ENCODE results near the gene TTC1. TPM values are rescaled to one million over a fixed set of nuclear protein-coding genes. Genes with fewer than 3 reads are reported as not detected.

TTC1 gene
- total RNA-seq, 1 donor from 2014 or later = 94.2 TPM

DNA sequence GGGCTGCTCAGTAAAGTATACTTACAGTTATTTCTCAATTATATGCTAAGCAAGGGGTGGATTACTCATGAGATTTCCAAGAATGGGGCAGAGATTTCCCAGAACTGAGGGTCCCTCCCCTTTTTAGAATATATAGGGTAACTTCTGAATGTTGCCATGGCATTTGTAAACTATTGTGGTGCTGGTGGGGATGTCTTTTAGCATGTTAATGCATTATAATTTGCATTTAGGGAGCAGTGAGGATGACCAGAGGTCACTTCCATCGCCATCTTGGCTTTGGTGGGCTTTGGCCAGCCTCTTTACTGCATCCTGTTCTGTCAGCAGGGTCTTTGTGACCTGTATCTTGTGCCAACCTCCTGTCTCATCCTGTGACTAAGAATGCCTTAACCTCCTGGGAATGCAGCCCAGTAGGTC, 35.5 kb downstream of the TTC1 start:
- Histone ChIP-seq H3K4me1 (peaks cover 22% of the 10 kb centered on the region), H3K4me3 (no peak overlapping the region), H3K27me3 (ENCODE audit: low read depth) (no peaks in the 10 kb centered on the region), H3K27ac (replicated peaks) (no peak overlapping the region), H3K9me3 (replicated peaks) (no peaks in the 10 kb centered on the region), H3K36me3 (peaks cover 76% of the 10 kb centered on the region)
- intact Hi-C loops (cut with micrococcal nuclease) = no loop called here
- no peak for DNase-seq
- TF ChIP-seq CTCF (IDR thresholded peaks at IDR 0.05; ENCODE audit: borderline replicate concordance) = no peak

- no peak overlapping the region for H3K4me3 ChIP-seq
- H3K36me3 ChIP-seq = peaks cover 79% of the 10 kb centered on the region
- no peak for DNase-seq
- intact Hi-C loops (cut with micrococcal nuclease) = no loop called here
- H3K9me3 ChIP-seq (replicated peaks) = no peaks in the 10 kb centered on the region
- no peak for TF ChIP-seq CTCF (IDR thresholded peaks at IDR 0.05; ENCODE audit: borderline replicate concordance)
- peaks cover 22% of the 10 kb centered on the region for H3K4me1 ChIP-seq
- no peaks in the 10 kb centered on the region for H3K27me3 ChIP-seq (ENCODE audit: low read depth)
- no peak overlapping the region for H3K27ac ChIP-seq (replicated peaks)
These were observed 36.0 kb downstream of the TTC1 start for GRCh38 chr5:160044967-160045366.

GRCh38 chr5:160047423-160047822, 38.5 kb downstream of the TTC1 start:
- no peaks in the 10 kb centered on the region for H3K27me3 ChIP-seq (ENCODE audit: low read depth)
- H3K36me3 ChIP-seq = peaks cover 79% of the 10 kb centered on the region
- no peak overlapping the region for H3K4me3 ChIP-seq
- peaks cover 22% of the 10 kb centered on the region for H3K4me1 ChIP-seq
- no peak for TF ChIP-seq CTCF (IDR thresholded peaks at IDR 0.05; ENCODE audit: borderline replicate concordance)
- H3K9me3 ChIP-seq (replicated peaks) = no peaks in the 10 kb centered on the region
- H3K27ac ChIP-seq (replicated peaks) = peak overlapping the region; percentile 0
- intact Hi-C loops (cut with micrococcal nuclease) = no loop called here
- no peak for DNase-seq

GRCh38 chr5:160048131-160048530, 39.2 kb downstream of the TTC1 start:
- H3K27ac ChIP-seq (replicated peaks) = no peak overlapping the region
- no peaks in the 10 kb centered on the region for H3K27me3 ChIP-seq (ENCODE audit: low read depth)
- TF ChIP-seq CTCF (IDR thresholded peaks at IDR 0.05; ENCODE audit: borderline replicate concordance) = no peak
- H3K4me1 ChIP-seq = peaks cover 22% of the 10 kb centered on the region
- intact Hi-C loops (cut with micrococcal nuclease) = no loop called here
- H3K36me3 ChIP-seq = peaks cover 81% of the 10 kb centered on the region
- no peaks in the 10 kb centered on the region for H3K9me3 ChIP-seq (replicated peaks)
- no peak for DNase-seq
- H3K4me3 ChIP-seq = no peak overlapping the region

GRCh38 chr5:160049099-160049498, 40.2 kb downstream of the TTC1 start:
- H3K9me3 ChIP-seq (replicated peaks) = no peaks in the 10 kb centered on the region
- intact Hi-C loops (cut with micrococcal nuclease) = no loop called here
- DNase-seq = no peak
- peaks cover 22% of the 10 kb centered on the region for H3K4me1 ChIP-seq
- no peak for TF ChIP-seq CTCF (IDR thresholded peaks at IDR 0.05; ENCODE audit: borderline replicate concordance)
- H3K27ac ChIP-seq (replicated peaks) = no peak overlapping the region
- peaks cover 81% of the 10 kb centered on the region for H3K36me3 ChIP-seq
- H3K4me3 ChIP-seq = no peak overlapping the region
- no peaks in the 10 kb centered on the region for H3K27me3 ChIP-seq (ENCODE audit: low read depth)

- TF ChIP-seq CTCF (IDR thresholded peaks at IDR 0.05; ENCODE audit: borderline replicate concordance) = no peak
- no peak overlapping the region for H3K27ac ChIP-seq (replicated peaks)
- H3K4me3 ChIP-seq = no peak overlapping the region
- no peaks in the 10 kb centered on the region for H3K9me3 ChIP-seq (replicated peaks)
- no peaks in the 10 kb centered on the region for H3K4me1 ChIP-seq
- intact Hi-C loops (cut with micrococcal nuclease) = no loop called here
- no peaks in the 10 kb centered on the region for H3K27me3 ChIP-seq (ENCODE audit: low read depth)
- peaks cover 94% of the 10 kb centered on the region for H3K36me3 ChIP-seq
- no peak for DNase-seq
These were observed 45.1 kb downstream of the TTC1 start for GRCh38 chr5:160054047-160054446.
